Brain microvascular endothelial cell (primary cell): ENCODE results near the gene USH1C.

Experiments used
- DNase-seq: peaks from one replicate; pipeline ENCODE4 v3.0.0-alpha.2; 2020
- H3K27ac ChIP-seq: fragments of 250-450 bp; sonication (Bioruptor Pico); 2 replicates; pipeline ENCODE4 v1.5.1; 2020; ENCODE audit warnings: mild to moderate bottlenecking, moderate library complexity
- H3K27me3 ChIP-seq: fragments of 250-450 bp; sonication (Bioruptor Pico); replicated peaks from 2 replicates; pipeline ENCODE4 v1.5.1; 2020; ENCODE audit warnings: mild to moderate bottlenecking
- H3K36me3 ChIP-seq: fragments of 250-450 bp; sonication (Bioruptor Pico); replicated peaks from 2 replicates; pipeline ENCODE4 v1.5.1; 2020; ENCODE audit warnings: mild to moderate bottlenecking
- H3K4me3 ChIP-seq: 2 replicates; pipeline ENCODE4 v1.5.1; 2011; ENCODE audit warnings: low read depth, mild to moderate bottlenecking, control low read depth, low read length, moderate library complexity
- CTCF ChIP-seq: IDR thresholded peaks from 2 replicates; pipeline ENCODE4 v1.5.1; 2011; ENCODE audit warnings: low read depth, mild to moderate bottlenecking, moderate library complexity, low read length, control low read depth, inconsistent platforms; ENCODE audit errors: missing control alignments
- in situ Hi-C: cut with HindIII; loops from 2 replicates; pipeline ENCODE4 v1.10.0; 2017; ENCODE audit warnings: low sequenced_read_pairs, low pct_ligation_motif_present

Gene USH1C

GRCh38 chr11:17486646-17487045 lies 57.6 kb downstream of the USH1C start:
- no peaks in the 10 kb centered on the region for H3K27me3 ChIP-seq

GRCh38 chr11:17483505-17483904 lies 60.7 kb downstream of the USH1C start:
- Histone ChIP-seq H3K27ac (no peak overlapping the region), H3K4me3 (no peak overlapping the region), H3K27me3 (peaks cover 3% of the 10 kb centered on the region), H3K36me3 (no peaks in the 10 kb centered on the region)
- no peak for TF ChIP-seq CTCF
- no peak for DNase-seq
- in situ Hi-C loops, result no loop called here

More at GRCh38 chr11:17486646-17487045, 57.6 kb downstream of the USH1C start:
- no peaks in the 10 kb centered on the region for H3K36me3 ChIP-seq
- no peak for TF ChIP-seq CTCF
- H3K27ac ChIP-seq, result no peak overlapping the region
- no peak for DNase-seq
- in situ Hi-C loops, result no loop called here
- H3K4me3 ChIP-seq, result no peak overlapping the region

- in situ Hi-C loops, result no loop called here
- Histone ChIP-seq H3K27ac (no peak overlapping the region), H3K36me3 (no peaks in the 10 kb centered on the region), H3K4me3 (no peak overlapping the region), H3K27me3 (peaks cover 17% of the 10 kb centered on the region)
- DNase-seq, result no peak
- no peak for TF ChIP-seq CTCF
These were observed 62.3 kb downstream of the USH1C start for GRCh38 chr11:17481905-17482304.

GRCh38 chr11:17479284-17480214 lies 64.7 kb downstream of the USH1C start:
- H3K27ac ChIP-seq, result no peak overlapping the region
- H3K27me3 ChIP-seq, result peaks cover 36% of the 10 kb centered on the region
- no peaks in the 10 kb centered on the region for H3K36me3 ChIP-seq
- no peak overlapping the region for H3K4me3 ChIP-seq
- no peak for DNase-seq
- no peak for TF ChIP-seq CTCF
- in situ Hi-C loops, result no loop called here

GRCh38 chr11:17478070-17478469 lies 66.1 kb downstream of the USH1C start:
- in situ Hi-C loops, result no loop called here
- no peak for TF ChIP-seq CTCF
- no peak for DNase-seq
- no peak overlapping the region for H3K4me3 ChIP-seq
- peaks cover 46% of the 10 kb centered on the region for H3K27me3 ChIP-seq
- no peaks in the 10 kb centered on the region for H3K36me3 ChIP-seq
- H3K27ac ChIP-seq, result no peak overlapping the region
